Measurements from ENCODE around the gene INPP4B.

- TF ChIP-seq CTCF (IDR thresholded peaks at IDR 0.05; ENCODE audit: low read depth, low read length): no peak
- no peak for TF ChIP-seq POLR2A (IDR thresholded peaks at IDR 0.05; ENCODE audit: extremely low read depth, insufficient read length)
- no peak for TF ChIP-seq MAX (IDR thresholded peaks at IDR 0.05; ENCODE audit: low read depth, low read length)
- no peak for TF ChIP-seq MYC (IDR thresholded peaks at IDR 0.05; ENCODE audit: low read depth, low read length)
These were observed 736.0 kb downstream of the INPP4B start for GRCh38 chr4:142110136-142110535.

Measured in NB4 (cell line).